AG04449 (cell line): ENCODE data around the gene CTTNBP2.

Experiments used
- CTCF ChIA-PET: fragments of 350-600 bp; formaldehyde crosslinking; extraction: SDS; loops from one replicate; lab custom pipeline; 2021; ENCODE audit warnings: antibody characterized with exemption; lab: Yijun Ruan, JAX
- POLR2A ChIA-PET: fragments of 400-600, 350-600 bp; formaldehyde crosslinking; extraction: SDS; loops from one replicate; lab custom pipeline; 2020; ENCODE audit warnings: antibody characterized with exemption, inconsistent platforms; lab: Yijun Ruan, JAX
- DNase-seq: peaks from one replicate; pipeline ENCODE4 v3.0.0-alpha.2; 2010; ENCODE audit warnings: low read depth, low spot score
- H3K4me3 ChIP-seq: 2 replicates; pipeline ENCODE4 v1.5.1; 2011; ENCODE audit warnings: low read depth, mild to moderate bottlenecking, control low read depth, low read length
- CTCF ChIP-seq: IDR thresholded peaks from one replicate; pipeline ENCODE4 v1.5.1; 2011; ENCODE audit warnings: mild to moderate bottlenecking, moderate library complexity, low read length, control low read depth, inconsistent platforms; ENCODE audit not compliant: insufficient read depth; ENCODE audit errors: missing control alignments

The CTTNBP2 gene

GRCh38 chr7:117889611-117890010, 16.4 kb upstream of the CTTNBP2 start:
- no peak for TF ChIP-seq CTCF
- H3K4me3 ChIP-seq, result no peak overlapping the region
- POLR2A ChIA-PET, result no interaction called here
- no peak for DNase-seq
- CTCF ChIA-PET, result no interaction called here

GRCh38 chr7:117888627-117889026, 15.4 kb upstream of the CTTNBP2 start:
- H3K4me3 ChIP-seq, result no peak overlapping the region
- ChIA-PET POLR2A (no interaction called here), CTCF (no interaction called here)
- no peak for TF ChIP-seq CTCF
- DNase-seq, result no peak

- POLR2A ChIA-PET, result no interaction called here
- CTCF ChIA-PET, result no interaction called here
- no peak for TF ChIP-seq CTCF
- no peak for DNase-seq
- no peak overlapping the region for H3K4me3 ChIP-seq
Observed at GRCh38 chr7:117882594-117882993, 9.4 kb upstream of the CTTNBP2 start.

- ChIA-PET POLR2A (no interaction called here), CTCF (no interaction called here)
- TF ChIP-seq CTCF, result no peak
- no peak for DNase-seq
- no peak overlapping the region for H3K4me3 ChIP-seq
Observed at GRCh38 chr7:117876761-117877160, 3.5 kb upstream of the CTTNBP2 start.

- POLR2A ChIA-PET, result no interaction called here
- DNase-seq, result no peak
- no peak overlapping the region for H3K4me3 ChIP-seq
- TF ChIP-seq CTCF, result no peak
- CTCF ChIA-PET, result no interaction called here
Observed at GRCh38 chr7:117875566-117875965, 2.3 kb upstream of the CTTNBP2 start.

- no peak overlapping the region for H3K4me3 ChIP-seq
- CTCF ChIA-PET, result interaction anchor here (0.7 kb wide), 1 partner anchor 123 kb away, joined by 3 read pairs; no protein-coding TSS in a partner anchor
- POLR2A ChIA-PET, result no interaction called here
- DNase-seq, result no peak
- no peak for TF ChIP-seq CTCF
Observed at GRCh38 chr7:117874191-117874700, 1.0 kb upstream of the CTTNBP2 start.
